HEK293 (cell line): ENCODE results near the gene LRP6.

ENCODE experiments used
- CTCF ChIA-PET: fragments of 350-600 bp; formaldehyde crosslinking; extraction: SDS; loops from one replicate; lab custom pipeline; 2021; ENCODE audit warnings: antibody characterized with exemption; lab: Yijun Ruan, JAX
- POLR2A ChIA-PET: fragments of 300-600 bp; formaldehyde crosslinking; extraction: SDS; loops from one replicate; lab custom pipeline; 2020; ENCODE audit warnings: antibody characterized with exemption, inconsistent platforms; lab: Yijun Ruan, JAX
- H3K27ac ChIP-seq: fragments of 200-500 bp; sonication (Bioruptor generic); 2 replicates; pipeline ENCODE4 v1.5.1; 2014; ENCODE audit warnings: low read depth, low read length, control low read depth, inconsistent platforms; ENCODE audit errors: extremely low read depth
- H3K36me3 ChIP-seq, 2 experiments: fragments of 200-500 bp in 1 of 2; sonication (Bioruptor generic) in 1 of 2; 1 replicate in 1 of 2; 2 replicates in 1 of 2; pipeline ENCODE4 v1.5.1; 2014 to 2017; ENCODE audit warnings: inconsistent platforms in 2 of 2, low read length in 2 of 2; ENCODE audit not compliant: control insufficient read depth in 2 of 2, insufficient read depth in 1 of 2
- H3K4me1 ChIP-seq: fragments of 200-500 bp; sonication (Bioruptor generic); 2 replicates; pipeline ENCODE4 v1.5.1; 2014; ENCODE audit warnings: mild to moderate bottlenecking, low read length, inconsistent platforms; ENCODE audit not compliant: control insufficient read depth, insufficient read depth
- H3K4me3 ChIP-seq: 2 replicates; pipeline ENCODE4 v1.5.1; 2011; ENCODE audit warnings: low read depth, mild to moderate bottlenecking, control low read depth, low read length, moderate library complexity
- H3K9me3 ChIP-seq: fragments of 200-500 bp; sonication (Bioruptor generic); 2 replicates; pipeline ENCODE4 v1.5.1; 2014; ENCODE audit warnings: low read depth, low read length, inconsistent platforms; ENCODE audit not compliant: control insufficient read depth, insufficient read depth
- EGR2 ChIP-seq: fragments of 450-650 bp; formaldehyde crosslinking; IDR thresholded peaks from 2 replicates; pipeline ENCODE4 v1.5.1; 2016; ENCODE audit warnings: low read depth, missing biosample characterization, missing genetic modification characterization
- HOXD13 ChIP-seq: sonication (generic); formaldehyde crosslinking; IDR thresholded peaks from 2 replicates; pipeline ENCODE4 v1.8.0; 2022; ENCODE audit warnings: missing genetic modification reagents, borderline replicate concordance
- KLF17 ChIP-seq: fragments of 450-650 bp; formaldehyde crosslinking; IDR thresholded peaks from 2 replicates; pipeline ENCODE4 v1.5.1; 2016; ENCODE audit warnings: missing biosample characterization, missing genetic modification characterization
- MYNN ChIP-seq: fragments of 450-650 bp; formaldehyde crosslinking; IDR thresholded peaks from 2 replicates; pipeline ENCODE4 v1.5.1; 2016; ENCODE audit warnings: missing biosample characterization, missing genetic modification characterization, borderline replicate concordance
- PATZ1 ChIP-seq: fragments of 450-650 bp; formaldehyde crosslinking; IDR thresholded peaks from 2 replicates; pipeline ENCODE4 v1.5.1; 2016; ENCODE audit warnings: missing biosample characterization, missing genetic modification characterization
- PRDM4 ChIP-seq: fragments of 450-650 bp; formaldehyde crosslinking; IDR thresholded peaks from 2 replicates; pipeline ENCODE4 v1.5.1; 2017; ENCODE audit warnings: missing biosample characterization, missing genetic modification characterization
- ZBTB10 ChIP-seq: fragments of 450-650 bp; formaldehyde crosslinking; IDR thresholded peaks from 2 replicates; pipeline ENCODE4 v1.5.1; 2016; ENCODE audit warnings: missing biosample characterization, missing genetic modification characterization
- ZBTB26 ChIP-seq: fragments of 450-650 bp; formaldehyde crosslinking; optimal IDR thresholded peaks from 2 replicates; pipeline ENCODE3; 2016; ENCODE audit warnings: missing biosample characterization, mild to moderate bottlenecking, missing genetic modification characterization
- ZBTB6 ChIP-seq: fragments of 450-650 bp; formaldehyde crosslinking; IDR thresholded peaks from 2 replicates; pipeline ENCODE4 v1.5.1; 2017; ENCODE audit warnings: missing biosample characterization, missing genetic modification characterization
- ZFHX2 ChIP-seq: fragments of 450-650 bp; formaldehyde crosslinking; conservative IDR thresholded peaks from 2 replicates; pipeline ENCODE4 v1.5.1; 2016; ENCODE audit warnings: missing biosample characterization, missing genetic modification characterization
- ZNF121 ChIP-seq: fragments of 450-650 bp; formaldehyde crosslinking; IDR thresholded peaks from 2 replicates; pipeline ENCODE4 v1.5.1; 2016; ENCODE audit warnings: missing biosample characterization, missing genetic modification characterization
- ZNF211 ChIP-seq: fragments of 450-650 bp; formaldehyde crosslinking; IDR thresholded peaks from 2 replicates; pipeline ENCODE4 v1.5.1; 2016; ENCODE audit warnings: low read depth, missing biosample characterization, missing genetic modification characterization
- ZNF302 ChIP-seq: fragments of 450-650 bp; formaldehyde crosslinking; IDR thresholded peaks from 2 replicates; pipeline ENCODE4 v1.5.1; 2016; ENCODE audit warnings: missing biosample characterization, missing genetic modification characterization, low read depth
- ZNF350 ChIP-seq: fragments of 450-650 bp; formaldehyde crosslinking; IDR thresholded peaks from 2 replicates; pipeline ENCODE4 v1.5.0; 2017; ENCODE audit warnings: missing biosample characterization, mild to moderate bottlenecking, missing genetic modification characterization
- ZNF510 ChIP-seq: fragments of 450-650 bp; formaldehyde crosslinking; IDR thresholded peaks from 2 replicates; pipeline ENCODE4 v1.5.1; 2018; ENCODE audit warnings: mild to moderate bottlenecking, missing genetic modification characterization, missing biosample characterization; ENCODE audit not compliant: insufficient replicate concordance
- ZNF548 ChIP-seq: fragments of 450-650 bp; formaldehyde crosslinking; IDR thresholded peaks from 2 replicates; pipeline ENCODE4 v1.5.1; 2016; ENCODE audit warnings: missing biosample characterization, missing genetic modification characterization
- ZNF585B ChIP-seq: fragments of 450-650 bp; formaldehyde crosslinking; IDR thresholded peaks from 2 replicates; pipeline ENCODE4 v1.5.1; 2016; ENCODE audit warnings: missing biosample characterization, missing genetic modification characterization
- ZSCAN30 ChIP-seq: fragments of 450-650 bp; IDR thresholded peaks from 2 replicates; pipeline ENCODE4 v1.5.1; 2018; ENCODE audit warnings: missing biosample characterization, mild to moderate bottlenecking, missing genetic modification characterization, moderate library complexity

LRP6 gene

GRCh38 chr12:12214201-12214600, 52.6 kb downstream of the LRP6 start:
- Histone ChIP-seq H3K36me3 (no peaks in the 10 kb centered on the region), H3K9me3 (no peaks in the 10 kb centered on the region), H3K27ac (no peak overlapping the region), H3K4me1 (peaks cover 24% of the 10 kb centered on the region), H3K4me3 (no peak overlapping the region)
- CTCF ChIA-PET: interaction anchor here (1.1 kb wide), 1 partner anchor 62 kb away, joined by 3 read pairs; no protein-coding TSS in a partner anchor
- TF ChIP-seq EGR2 (tag by site-specific recombination) (no peak), ZBTB6 (tag by site-specific recombination) (no peak), ZNF121 (tag by site-specific recombination) (no peak), ZFHX2 (tag by site-specific recombination) (no peak), ZNF350 (tag by site-specific recombination) (no peak), ZBTB10 (tag by site-specific recombination) (no peak), KLF17 (no peak), ZNF211 (tag by site-specific recombination) (no peak), ZNF510 (no peak), ZNF548 (tag by site-specific recombination) (no peak), ZBTB26 (tag by site-specific recombination) (no peak), HOXD13 (CRISPR knock-in tag) (no peak), ZSCAN30 (tag by site-specific recombination) (no peak), ZNF302 (tag by site-specific recombination) (no peak), PATZ1 (no peak), MYNN (tag by site-specific recombination) (no peak), ZNF585B (tag by site-specific recombination) (no peak)
- POLR2A ChIA-PET: no interaction called here

- POLR2A ChIA-PET: interaction anchor here (0.7 kb wide), 1 partner anchor 54 kb away, joined by 3 read pairs; the partner anchor contains the start of gene LRP6
- TF ChIP-seq ZNF350 (tag by site-specific recombination) (no peak), PRDM4 (tag by site-specific recombination) (no peak)
Observed at GRCh38 chr12:12212769-12213168, 54.1 kb downstream of the LRP6 start.

More at GRCh38 chr12:12212769-12213168, 54.1 kb downstream of the LRP6 start:
- Histone ChIP-seq H3K36me3 (no peaks in the 10 kb centered on the region), H3K4me3 (no peak overlapping the region), H3K27ac (no peak overlapping the region), H3K9me3 (no peaks in the 10 kb centered on the region), H3K4me1 (peaks cover 29% of the 10 kb centered on the region)
- CTCF ChIA-PET: interaction anchor here (0.9 kb wide), 1 partner anchor 10 kb away, joined by 3 read pairs; no protein-coding TSS in a partner anchor
